BJ (cell line): Measurements from ENCODE around the gene LRIT3. TPM values are rescaled to one million over a fixed set of nuclear protein-coding genes. Genes with fewer than 3 reads are reported as not detected.

Experiments used
- CTCF ChIA-PET: fragments of 350-600 bp; formaldehyde crosslinking; extraction: SDS; loops from one replicate; lab custom pipeline; 2021; ENCODE audit warnings: antibody characterized with exemption, inconsistent platforms; lab: Yijun Ruan, JAX
- POLR2A ChIA-PET: fragments of 300-600 bp; sonication (Branson Sonifier 250); formaldehyde crosslinking; extraction: SDS; loops from one replicate; lab custom pipeline; 2021; ENCODE audit warnings: antibody characterized with exemption; lab: Charles Lee
- DNase-seq: peaks from one replicate; pipeline ENCODE4 v3.0.0-alpha.2; 2011; ENCODE audit warnings: low read depth
- H3K27me3 ChIP-seq: 2 replicates; pipeline ENCODE4 v1.6.0; 2011; ENCODE audit warnings: low read length; ENCODE audit not compliant: control insufficient read depth, insufficient read depth
- H3K36me3 ChIP-seq: 2 replicates; pipeline ENCODE4 v1.5.1; 2011; ENCODE audit warnings: low read length; ENCODE audit not compliant: control insufficient read depth, insufficient read depth
- H3K4me3 ChIP-seq: 2 replicates; pipeline ENCODE4 v1.5.1; 2011; ENCODE audit warnings: low read depth, mild to moderate bottlenecking, control low read depth, low read length
- polyA plus RNA-seq: library from polyadenylated mRNA; depleted of rRNA; stranded (reverse); fragments of >200 nt; gene quantifications from 2 replicates; pipeline ENCODE4 v1.2.3, GENCODE V29; 2011
- TF ChIP-seq, protein P1 (sequence below): IDR thresholded peaks from 2 replicates; pipeline ENCODE4 v1.5.1; 2011; ENCODE audit warnings: low read depth, mild to moderate bottlenecking, control low read depth, inconsistent platforms, low read length, moderate library complexity; ENCODE audit not compliant: insufficient read depth

Gene LRIT3
- polyA plus RNA-seq, 1 experiment, result 0.01 TPM

DNA sequence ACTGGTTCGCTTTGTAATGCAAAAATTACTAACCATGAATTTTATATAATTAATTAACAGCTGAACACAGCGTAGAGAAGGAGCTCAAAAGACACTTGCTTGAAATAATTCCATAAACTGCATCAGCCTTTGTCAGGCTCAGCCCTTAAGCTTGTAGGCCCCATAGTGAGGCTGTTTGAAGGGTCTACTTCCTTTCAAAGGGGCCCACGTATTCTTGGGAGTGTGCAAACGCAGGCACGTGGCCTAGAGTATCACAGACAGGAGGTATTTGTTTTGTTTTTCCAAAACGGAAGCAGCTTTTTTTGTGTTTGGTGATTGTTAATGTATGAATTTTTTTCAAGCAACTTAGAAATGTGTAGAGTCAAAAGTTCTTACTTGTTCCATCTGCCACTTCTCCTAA is 39.2 kb downstream of the LRIT3 start:
- Histone ChIP-seq H3K36me3 (no peaks in the 10 kb centered on the region), H3K4me3 (no peak overlapping the region), H3K27me3 (no peaks in the 10 kb centered on the region)
- ChIA-PET POLR2A (no interaction called here), CTCF (no interaction called here)
- no peak for DNase-seq
- TF ChIP-seq, protein P1, sequence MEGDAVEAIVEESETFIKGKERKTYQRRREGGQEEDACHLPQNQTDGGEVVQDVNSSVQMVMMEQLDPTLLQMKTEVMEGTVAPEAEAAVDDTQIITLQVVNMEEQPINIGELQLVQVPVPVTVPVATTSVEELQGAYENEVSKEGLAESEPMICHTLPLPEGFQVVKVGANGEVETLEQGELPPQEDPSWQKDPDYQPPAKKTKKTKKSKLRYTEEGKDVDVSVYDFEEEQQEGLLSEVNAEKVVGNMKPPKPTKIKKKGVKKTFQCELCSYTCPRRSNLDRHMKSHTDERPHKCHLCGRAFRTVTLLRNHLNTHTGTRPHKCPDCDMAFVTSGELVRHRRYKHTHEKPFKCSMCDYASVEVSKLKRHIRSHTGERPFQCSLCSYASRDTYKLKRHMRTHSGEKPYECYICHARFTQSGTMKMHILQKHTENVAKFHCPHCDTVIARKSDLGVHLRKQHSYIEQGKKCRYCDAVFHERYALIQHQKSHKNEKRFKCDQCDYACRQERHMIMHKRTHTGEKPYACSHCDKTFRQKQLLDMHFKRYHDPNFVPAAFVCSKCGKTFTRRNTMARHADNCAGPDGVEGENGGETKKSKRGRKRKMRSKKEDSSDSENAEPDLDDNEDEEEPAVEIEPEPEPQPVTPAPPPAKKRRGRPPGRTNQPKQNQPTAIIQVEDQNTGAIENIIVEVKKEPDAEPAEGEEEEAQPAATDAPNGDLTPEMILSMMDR, result no peak

DNA sequence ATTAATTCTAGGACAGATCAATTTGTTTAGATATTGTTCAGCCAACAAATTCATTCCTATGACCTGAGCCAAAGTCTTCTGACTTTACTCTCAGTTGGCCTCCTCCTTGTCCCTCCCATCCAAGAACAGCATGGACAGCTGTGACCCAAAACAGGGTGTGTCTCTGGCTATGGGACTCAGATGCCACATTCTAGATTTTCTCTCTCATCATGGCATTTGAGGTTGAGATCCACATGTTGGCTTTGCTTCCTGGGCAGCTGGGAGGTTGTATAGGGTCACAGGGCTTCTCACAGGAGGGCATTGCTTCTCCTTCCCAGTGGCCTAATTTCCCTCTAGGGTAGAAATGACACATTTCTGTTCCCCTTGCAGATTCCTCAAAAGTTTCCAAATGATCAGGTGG is 42.2 kb downstream of the LRIT3 start:
- POLR2A ChIA-PET, result no interaction called here
- TF ChIP-seq, protein P1, result no peak
- DNase-seq, result no peak
- CTCF ChIA-PET, result no interaction called here
- Histone ChIP-seq H3K36me3 (no peaks in the 10 kb centered on the region), H3K27me3 (no peaks in the 10 kb centered on the region), H3K4me3 (no peak overlapping the region)

DNA sequence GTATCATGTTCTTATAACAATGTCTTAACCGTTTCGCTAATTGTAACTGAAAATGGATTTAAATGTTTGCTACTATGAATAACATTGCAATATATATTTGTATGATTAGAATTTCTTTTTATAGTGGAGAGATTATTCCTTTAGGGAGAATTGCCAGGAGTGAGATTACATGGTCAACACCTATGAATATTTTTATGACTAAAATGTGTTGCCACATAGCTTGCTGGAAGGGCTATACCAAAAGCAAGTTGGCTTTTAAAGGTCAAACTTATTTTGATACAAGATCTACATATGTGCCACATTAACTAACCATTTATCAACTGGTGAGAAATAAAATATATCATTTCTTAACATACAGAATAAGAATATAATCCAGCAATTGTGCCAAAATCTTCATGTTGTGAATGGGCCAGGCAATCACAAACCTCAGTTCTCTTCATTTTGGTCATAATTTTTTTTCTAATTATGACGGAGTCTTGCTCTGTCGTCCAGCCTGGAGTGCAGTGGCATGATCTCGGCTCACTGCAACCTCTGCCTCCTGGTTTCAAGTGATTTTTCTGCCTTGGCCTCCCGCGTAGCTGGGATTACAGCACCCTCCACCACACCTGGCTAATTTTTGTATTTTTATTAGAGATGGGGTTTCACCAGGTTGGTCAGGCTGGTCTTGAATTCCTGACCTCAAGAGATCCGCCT is 54.8 kb downstream of the LRIT3 start:
- TF ChIP-seq, protein P1, result no peak
- no peaks in the 10 kb centered on the region for H3K27me3 ChIP-seq
- ChIA-PET CTCF (no interaction called here), POLR2A (no interaction called here)
- H3K4me3 ChIP-seq, result no peak overlapping the region
- no peaks in the 10 kb centered on the region for H3K36me3 ChIP-seq
- DNase-seq, result no peak

DNA sequence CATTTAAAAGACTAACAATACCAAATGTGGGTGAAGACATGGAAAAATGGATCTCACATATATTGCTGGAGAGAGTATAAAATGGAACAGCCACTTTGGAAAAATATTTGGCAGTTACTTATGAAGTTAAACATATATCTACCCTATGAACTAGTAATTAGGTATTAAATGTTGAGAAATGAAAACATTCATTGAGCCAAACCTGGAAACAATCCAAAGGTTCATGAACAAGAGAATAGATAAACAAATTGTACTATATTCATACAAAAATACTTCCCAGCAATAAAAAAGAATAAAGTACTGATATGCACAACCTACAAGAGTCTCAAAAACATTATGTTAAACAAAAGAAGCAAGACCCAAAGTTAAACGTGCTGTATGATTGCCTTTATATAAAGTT is 60.8 kb downstream of the LRIT3 start:
- Histone ChIP-seq H3K27me3 (no peaks in the 10 kb centered on the region), H3K4me3 (no peak overlapping the region), H3K36me3 (no peaks in the 10 kb centered on the region)
- no peak for DNase-seq
- ChIA-PET CTCF (no interaction called here), POLR2A (no interaction called here)
- TF ChIP-seq, protein P1, result no peak

DNA sequence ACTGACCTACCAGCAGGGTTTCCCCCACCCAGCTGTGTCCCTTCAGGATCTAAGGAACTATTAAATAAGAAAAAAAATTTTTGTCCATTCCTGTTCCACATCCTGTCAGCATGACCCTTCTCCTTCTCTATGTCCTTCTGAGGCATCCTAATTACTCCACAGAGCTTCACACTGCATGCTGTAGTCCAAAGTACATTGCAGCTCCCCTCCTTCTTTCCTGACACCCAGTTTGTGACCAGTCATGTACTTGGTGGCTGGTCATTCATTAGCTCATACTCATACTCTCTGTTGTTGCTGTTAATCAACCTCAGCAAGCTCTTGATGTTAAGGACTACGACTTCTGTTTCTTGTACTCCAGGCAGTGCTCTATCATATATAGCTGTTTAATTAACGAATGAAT is 62.3 kb downstream of the LRIT3 start:
- no peak overlapping the region for H3K4me3 ChIP-seq
- TF ChIP-seq, protein P1, result no peak
- no peaks in the 10 kb centered on the region for H3K27me3 ChIP-seq
- H3K36me3 ChIP-seq, result no peaks in the 10 kb centered on the region
- no peak for DNase-seq
- ChIA-PET POLR2A (no interaction called here), CTCF (interaction anchor here (1.3 kb wide), 1 partner anchor 11 kb away, joined by 4 read pairs; no protein-coding TSS in a partner anchor)
